ENCODE data around the gene C19orf47. TPM values are rescaled to one million over a fixed set of nuclear protein-coding genes. Genes with fewer than 3 reads are reported as not detected.

C19orf47 gene
- polyA plus RNA-seq, 3 donors, result 8.4 to 9.4 (median 9.4) TPM

Other genes with a start within 250 kb of the C19orf47 start
- 10 to 100 TPM; 10.6 to 12.8 (median 11.6) TPM for gene MAP3K10, start 157.0 kb downstream of the C19orf47 start, polyA plus RNA-seq (ENCODE audit: insufficient read length in 3 of 3)
- under 1 TPM in 1 of 3 donors, not detected in 2; 0.16 TPM for gene TTC9B, start 130.0 kb downstream of the C19orf47 start, polyA plus RNA-seq (ENCODE audit: insufficient read length in 3 of 3)
- 1 to 10 TPM in 1 of 3 donors, under 1 TPM in 2; 0.68 to 1.1 (median 0.79) TPM for gene CCNP, start 121.7 kb downstream of the C19orf47 start, polyA plus RNA-seq (ENCODE audit: insufficient read length in 3 of 3)
- 100 to 1,000 TPM; 119 to 133 (median 126) TPM for gene AKT2, start 63.1 kb downstream of the C19orf47 start, polyA plus RNA-seq (ENCODE audit: insufficient read length in 3 of 3)
- gene PLD3, start 298 bp upstream of the C19orf47 start, polyA plus RNA-seq (ENCODE audit: insufficient read length in 3 of 3), result 100 to 1,000 TPM; 187 to 224 (median 209) TPM
- gene HIPK4, start 41.8 kb upstream of the C19orf47 start, polyA plus RNA-seq (ENCODE audit: insufficient read length in 3 of 3), result under 1 TPM; 0.04 to 0.16 (median 0.07) TPM
- gene PRX, start 65.0 kb upstream of the C19orf47 start, polyA plus RNA-seq (ENCODE audit: insufficient read length in 3 of 3), result 10 to 100 TPM; 10.6 to 11.9 (median 11.1) TPM
- 1 to 10 TPM; 6.7 to 8.6 (median 7.4) TPM for gene SERTAD1, start 77.6 kb upstream of the C19orf47 start, polyA plus RNA-seq (ENCODE audit: insufficient read length in 3 of 3)
- 10 to 100 TPM; 34.1 to 40.8 (median 37.5) TPM for gene SERTAD3, start 95.9 kb upstream of the C19orf47 start, polyA plus RNA-seq (ENCODE audit: insufficient read length in 3 of 3)
- gene BLVRB, start 117.3 kb upstream of the C19orf47 start, polyA plus RNA-seq (ENCODE audit: insufficient read length in 3 of 3), result 10 to 100 TPM; 38.2 to 44.1 (median 39.8) TPM
- 1 to 10 TPM in 2 of 3 donors, under 1 TPM in 1; 0.65 to 1.8 (median 1.4) TPM for gene SPTBN4, start 118.6 kb upstream of the C19orf47 start, polyA plus RNA-seq (ENCODE audit: insufficient read length in 3 of 3)
- gene SHKBP1, start 228.5 kb upstream of the C19orf47 start, polyA plus RNA-seq (ENCODE audit: insufficient read length in 3 of 3), result 10 to 100 TPM; 31.2 to 43.4 (median 40.5) TPM

All from right renal cortex interstitium (tissue), 3 donors.